K562 treated with DMSO at 1 percent for 48 hours (cell line): ENCODE measurements around the gene DHRS7B. TPM values are rescaled to one million over a fixed set of nuclear protein-coding genes. Genes with fewer than 3 reads are reported as not detected.

Source experiments
- total RNA-seq: library from RNA; unstranded; fragments of 300-600 nt; gene quantifications from 2 replicates; pipeline ENCODE4 v1.2.3, GENCODE V29; 2022; ENCODE audit warnings: low replicate concordance; ENCODE audit errors: extremely low read depth

Gene DHRS7B
- not detected in 2 replicates for total RNA-seq

GRCh38 chr17:21126645-21127508 is at the start of gene DHRS7B:
TSS of gene DHRS7B (plus strand) at chr17:21126964. CDS start at chr17:21126972, 8 bp downstream.

GRCh38 chr17:21214015-21214776 is 87.4 kb downstream of the DHRS7B start, which contains the start of gene TMEM11:
TSS of gene TMEM11 (minus strand) at chr17:21214161. CDS start at chr17:21214152, 9 bp downstream.

Other genes starting within 250 kb of the DHRS7B start
- gene USP22, start 84.0 kb upstream of the DHRS7B start, total RNA-seq: 71.4 TPM in 1 of 2 replicates, not detected in the other
- not detected in 2 replicates for gene TMEM11, start 87.2 kb downstream of the DHRS7B start, total RNA-seq
- not detected in 2 replicates for gene NATD1, start 126.4 kb downstream of the DHRS7B start, total RNA-seq
- gene MAP2K3, start 157.7 kb downstream of the DHRS7B start, total RNA-seq: not detected in 2 replicates
- gene KCNJ12, start 249.4 kb downstream of the DHRS7B start, total RNA-seq: not detected in 2 replicates